ENCODE data around the gene C1QA. TPM values are rescaled to one million over a fixed set of nuclear protein-coding genes. Genes with fewer than 3 reads are reported as not detected.

The C1QA gene
- total RNA-seq, 4 donors from 2014 or later: 273 to 435 (median 364) TPM

DNA sequence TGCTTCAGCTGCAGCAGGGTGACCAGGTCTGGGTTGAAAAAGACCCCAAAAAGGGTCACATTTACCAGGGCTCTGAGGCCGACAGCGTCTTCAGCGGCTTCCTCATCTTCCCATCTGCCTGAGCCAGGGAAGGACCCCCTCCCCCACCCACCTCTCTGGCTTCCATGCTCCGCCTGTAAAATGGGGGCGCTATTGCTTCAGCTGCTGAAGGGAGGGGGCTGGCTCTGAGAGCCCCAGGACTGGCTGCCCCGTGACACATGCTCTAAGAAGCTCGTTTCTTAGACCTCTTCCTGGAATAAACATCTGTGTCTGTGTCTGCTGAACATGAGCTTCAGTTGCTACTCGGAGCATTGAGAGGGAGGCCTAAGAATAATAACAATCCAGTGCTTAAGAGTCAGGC, 2.9 kb downstream of the C1QA start:
- DNase-seq (ENCODE audit: low spot score) (no peak), ATAC-seq (ENCODE audit: low FRiP score) (no peak)
- TF ChIP-seq, protein P1, sequence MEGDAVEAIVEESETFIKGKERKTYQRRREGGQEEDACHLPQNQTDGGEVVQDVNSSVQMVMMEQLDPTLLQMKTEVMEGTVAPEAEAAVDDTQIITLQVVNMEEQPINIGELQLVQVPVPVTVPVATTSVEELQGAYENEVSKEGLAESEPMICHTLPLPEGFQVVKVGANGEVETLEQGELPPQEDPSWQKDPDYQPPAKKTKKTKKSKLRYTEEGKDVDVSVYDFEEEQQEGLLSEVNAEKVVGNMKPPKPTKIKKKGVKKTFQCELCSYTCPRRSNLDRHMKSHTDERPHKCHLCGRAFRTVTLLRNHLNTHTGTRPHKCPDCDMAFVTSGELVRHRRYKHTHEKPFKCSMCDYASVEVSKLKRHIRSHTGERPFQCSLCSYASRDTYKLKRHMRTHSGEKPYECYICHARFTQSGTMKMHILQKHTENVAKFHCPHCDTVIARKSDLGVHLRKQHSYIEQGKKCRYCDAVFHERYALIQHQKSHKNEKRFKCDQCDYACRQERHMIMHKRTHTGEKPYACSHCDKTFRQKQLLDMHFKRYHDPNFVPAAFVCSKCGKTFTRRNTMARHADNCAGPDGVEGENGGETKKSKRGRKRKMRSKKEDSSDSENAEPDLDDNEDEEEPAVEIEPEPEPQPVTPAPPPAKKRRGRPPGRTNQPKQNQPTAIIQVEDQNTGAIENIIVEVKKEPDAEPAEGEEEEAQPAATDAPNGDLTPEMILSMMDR (IDR thresholded peaks at IDR 0.05): no peak

DNA sequence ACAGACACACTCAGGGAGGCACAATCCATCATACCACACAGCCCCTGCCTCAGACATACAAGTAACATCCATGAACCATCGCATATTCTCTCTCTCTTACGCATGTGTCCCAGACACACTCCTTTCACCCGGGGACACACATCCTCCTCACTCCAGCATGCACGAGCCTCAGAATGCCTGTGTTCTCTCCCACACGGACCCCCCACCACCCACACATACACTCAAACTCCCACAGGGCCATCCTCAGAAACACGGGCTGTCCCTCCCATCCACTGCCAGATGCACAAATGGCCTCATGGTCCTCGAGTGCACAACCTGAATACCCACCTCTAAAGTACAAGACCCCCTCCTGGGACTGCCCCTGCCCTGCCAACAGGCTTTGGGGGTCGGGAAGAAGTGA, 4.8 kb downstream of the C1QA start:
- TF ChIP-seq, protein P1 (IDR thresholded peaks at IDR 0.05): no peak
- no peak for DNase-seq (ENCODE audit: low spot score)

GRCh38 chr1:22641906-22642636, 5.6 kb downstream of the C1QA start:
- TF ChIP-seq, protein P1 (IDR thresholded peaks at IDR 0.05): peak in 1 of 3 donors; percentile 81
- peak; percentile 55 for ATAC-seq (ENCODE audit: low FRiP score)
- DNase-seq (ENCODE audit: low spot score): peak; percentile 65

More for the DNA sequence above, 4.8 kb downstream of the C1QA start:
- no peak for ATAC-seq (ENCODE audit: low FRiP score)

DNA sequence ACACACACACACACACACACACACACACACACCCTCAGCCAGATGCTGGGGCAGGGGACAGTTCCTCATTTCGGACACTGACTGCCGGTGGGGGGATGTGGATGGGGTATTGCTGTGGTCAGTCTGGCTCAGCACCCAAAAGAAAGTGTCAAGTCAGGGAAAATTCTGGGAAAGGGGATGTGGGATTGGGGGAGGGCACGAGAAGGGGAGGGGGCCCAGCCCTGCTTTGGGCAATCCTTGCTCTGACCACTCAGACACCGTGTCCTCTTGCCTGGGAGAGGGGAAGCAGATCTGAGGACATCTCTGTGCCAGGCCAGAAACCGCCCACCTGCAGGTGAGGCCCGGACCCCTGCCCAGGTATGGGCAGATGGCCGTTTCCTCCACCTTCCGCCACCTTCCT, 7.0 kb downstream of the C1QA start, which contains the start of gene C1QC:
C1QC (plus strand) TSS at position 253 of the 400 bp plus-strand sequence. CDS start 391 bp downstream, outside the sequence.
- ATAC-seq (ENCODE audit: low FRiP score): no peak
- no peak for DNase-seq (ENCODE audit: low spot score)
- TF ChIP-seq, protein P1 (IDR thresholded peaks at IDR 0.05): no peak

DNA sequence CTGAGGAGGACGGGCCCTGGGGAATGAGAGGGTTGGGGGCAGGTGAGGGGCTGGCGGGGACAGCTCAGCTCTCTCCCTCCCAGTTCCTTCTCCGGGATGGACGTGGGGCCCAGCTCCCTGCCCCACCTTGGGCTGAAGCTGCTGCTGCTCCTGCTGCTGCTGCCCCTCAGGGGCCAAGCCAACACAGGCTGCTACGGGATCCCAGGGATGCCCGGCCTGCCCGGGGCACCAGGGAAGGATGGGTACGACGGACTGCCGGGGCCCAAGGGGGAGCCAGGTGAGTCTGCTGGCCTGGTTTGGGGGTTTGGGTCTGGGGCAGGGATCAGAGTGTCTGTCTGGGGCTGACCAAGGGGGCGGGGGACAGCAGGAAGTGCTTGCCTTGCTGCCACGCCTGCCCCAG, 7.5 kb downstream of the C1QA start:
- DNase-seq (ENCODE audit: low spot score): no peak
- no peak for ATAC-seq (ENCODE audit: low FRiP score)
- TF ChIP-seq, protein P1 (IDR thresholded peaks at IDR 0.05): no peak

DNA sequence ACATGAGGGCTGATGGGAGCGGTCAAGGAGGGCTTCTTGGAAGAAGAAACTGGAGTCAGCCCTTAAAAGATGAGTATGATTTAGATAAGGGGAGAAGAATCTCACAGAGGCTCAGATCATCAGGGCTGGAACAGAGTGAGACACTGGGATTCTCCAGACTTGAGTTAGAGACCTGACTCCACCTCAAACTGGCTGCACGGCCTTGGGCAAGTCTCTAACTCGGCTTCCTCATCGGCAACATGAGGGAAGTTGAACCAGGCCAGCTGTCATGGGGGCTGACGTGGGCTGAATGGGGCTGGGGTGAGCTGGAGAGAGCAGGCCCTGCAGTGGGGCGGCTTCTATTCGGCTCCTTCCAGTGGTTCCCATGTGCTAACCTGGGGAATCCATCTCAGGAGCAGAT, 9.5 kb downstream of the C1QA start:
- TF ChIP-seq, protein P1 (IDR thresholded peaks at IDR 0.05): no peak
- no peak for DNase-seq (ENCODE audit: low spot score)
- ATAC-seq (ENCODE audit: low FRiP score): no peak

GRCh38 chr1:22646384-22646783, 10.0 kb downstream of the C1QA start:
- DNase-seq (ENCODE audit: low spot score) (no peak), ATAC-seq (ENCODE audit: low FRiP score) (no peak)
- TF ChIP-seq, protein P1 (IDR thresholded peaks at IDR 0.05): no peak
